Measurements from ENCODE around the gene ELMO1. TPM values are rescaled to one million over a fixed set of nuclear protein-coding genes. Genes with fewer than 3 reads are reported as not detected.

ELMO1 gene
- total and polyA plus RNA-seq, 8 donors: 18.2 to 55.3 (median 45.6) TPM

DNA sequence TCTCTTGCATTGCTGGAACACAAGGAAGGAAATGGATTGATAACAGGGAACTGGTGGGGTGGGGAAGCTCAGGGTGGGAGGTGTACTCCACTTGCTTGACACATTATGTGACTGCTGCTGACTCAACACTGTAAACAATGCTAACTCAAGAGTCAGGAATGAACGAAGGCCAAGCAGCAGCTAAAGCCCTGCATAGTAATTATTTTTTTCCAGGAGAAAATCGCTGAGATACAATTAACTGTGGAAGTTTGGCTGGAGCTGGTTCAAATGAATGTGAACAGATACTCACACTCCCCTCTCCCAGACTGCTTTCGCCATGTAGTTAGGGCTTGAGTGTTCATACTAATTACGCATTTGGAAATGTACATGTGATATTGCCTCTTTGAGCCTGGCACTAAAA, 553.5 kb downstream of the ELMO1 start:
- intact Hi-C loops (cut with DNase I): no loop called here
- Histone ChIP-seq H3K27me3 (no peaks in the 10 kb centered on the region), H3K4me1 (no peaks in the 10 kb centered on the region), H3K36me3 (peaks cover 0 to 27% of the 10 kb centered on the region in 2 donors), H3K4me3 (no peak overlapping the region), H3K9me3 (no peaks in the 10 kb centered on the region), H3K27ac (no peak overlapping the region)
- DNase-seq (no peak), ATAC-seq (peak; percentile 37)
- TF ChIP-seq, protein P1, sequence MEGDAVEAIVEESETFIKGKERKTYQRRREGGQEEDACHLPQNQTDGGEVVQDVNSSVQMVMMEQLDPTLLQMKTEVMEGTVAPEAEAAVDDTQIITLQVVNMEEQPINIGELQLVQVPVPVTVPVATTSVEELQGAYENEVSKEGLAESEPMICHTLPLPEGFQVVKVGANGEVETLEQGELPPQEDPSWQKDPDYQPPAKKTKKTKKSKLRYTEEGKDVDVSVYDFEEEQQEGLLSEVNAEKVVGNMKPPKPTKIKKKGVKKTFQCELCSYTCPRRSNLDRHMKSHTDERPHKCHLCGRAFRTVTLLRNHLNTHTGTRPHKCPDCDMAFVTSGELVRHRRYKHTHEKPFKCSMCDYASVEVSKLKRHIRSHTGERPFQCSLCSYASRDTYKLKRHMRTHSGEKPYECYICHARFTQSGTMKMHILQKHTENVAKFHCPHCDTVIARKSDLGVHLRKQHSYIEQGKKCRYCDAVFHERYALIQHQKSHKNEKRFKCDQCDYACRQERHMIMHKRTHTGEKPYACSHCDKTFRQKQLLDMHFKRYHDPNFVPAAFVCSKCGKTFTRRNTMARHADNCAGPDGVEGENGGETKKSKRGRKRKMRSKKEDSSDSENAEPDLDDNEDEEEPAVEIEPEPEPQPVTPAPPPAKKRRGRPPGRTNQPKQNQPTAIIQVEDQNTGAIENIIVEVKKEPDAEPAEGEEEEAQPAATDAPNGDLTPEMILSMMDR (IDR thresholded peaks at IDR 0.05): no peak

DNA sequence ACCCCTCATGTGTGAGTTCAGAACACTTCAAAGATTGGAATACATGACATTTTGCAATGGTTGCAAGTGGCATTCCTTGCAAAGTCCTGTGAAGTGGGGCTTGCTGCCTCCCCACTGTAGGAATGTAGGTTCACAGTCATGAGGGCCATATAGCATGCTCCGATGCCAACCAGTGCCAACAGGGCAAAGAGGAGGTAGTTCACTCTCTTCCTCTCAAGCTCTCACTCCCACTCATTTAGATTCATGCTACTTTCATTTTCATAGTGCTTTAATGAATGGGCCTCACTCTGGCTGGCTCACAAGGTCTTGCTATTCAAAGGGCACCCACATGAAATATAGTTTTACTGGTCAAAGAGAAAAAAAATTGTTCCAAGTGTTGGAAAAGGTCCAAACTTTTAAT, 554.5 kb downstream of the ELMO1 start:
- Histone ChIP-seq H3K36me3 (peaks cover 0 to 30% of the 10 kb centered on the region in 2 donors), H3K27ac (no peak overlapping the region), H3K4me1 (no peaks in the 10 kb centered on the region), H3K27me3 (no peaks in the 10 kb centered on the region), H3K9me3 (no peaks in the 10 kb centered on the region), H3K4me3 (no peak overlapping the region)
- ATAC-seq: peak; percentile 80
- DNase-seq: peak in 1 of 4 donors; percentile 31
- intact Hi-C loops (cut with DNase I): no loop called here
- TF ChIP-seq, protein P1 (IDR thresholded peaks at IDR 0.05): no peak

DNA sequence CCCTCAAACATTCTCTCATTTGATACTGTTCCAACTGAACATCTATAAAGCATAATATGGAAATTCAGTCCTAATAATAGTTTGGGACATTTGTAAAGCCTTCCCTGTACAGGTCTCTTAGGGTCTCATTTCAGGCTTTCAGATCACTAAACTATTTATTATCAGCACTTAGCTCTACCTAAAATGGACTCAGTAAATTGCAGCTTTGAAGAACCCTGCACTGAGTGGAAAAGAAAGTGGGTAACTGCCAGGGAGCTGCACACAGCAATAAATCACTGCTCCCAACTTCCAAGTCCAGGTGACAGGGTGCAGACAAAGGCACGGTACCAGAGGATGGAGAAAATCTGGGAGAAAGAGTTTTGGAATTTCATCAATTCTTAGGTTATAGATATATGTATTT, 559.5 kb downstream of the ELMO1 start:
- Histone ChIP-seq H3K27me3 (no peaks in the 10 kb centered on the region), H3K36me3 (peaks cover 0 to 47% of the 10 kb centered on the region in 2 donors), H3K4me1 (no peaks in the 10 kb centered on the region), H3K4me3 (no peak overlapping the region), H3K9me3 (no peaks in the 10 kb centered on the region), H3K27ac (no peak overlapping the region)
- no peak for DNase-seq
- TF ChIP-seq, protein P1 (IDR thresholded peaks at IDR 0.05): no peak
- no peak for ATAC-seq
- intact Hi-C loops (cut with DNase I): no loop called here

DNA sequence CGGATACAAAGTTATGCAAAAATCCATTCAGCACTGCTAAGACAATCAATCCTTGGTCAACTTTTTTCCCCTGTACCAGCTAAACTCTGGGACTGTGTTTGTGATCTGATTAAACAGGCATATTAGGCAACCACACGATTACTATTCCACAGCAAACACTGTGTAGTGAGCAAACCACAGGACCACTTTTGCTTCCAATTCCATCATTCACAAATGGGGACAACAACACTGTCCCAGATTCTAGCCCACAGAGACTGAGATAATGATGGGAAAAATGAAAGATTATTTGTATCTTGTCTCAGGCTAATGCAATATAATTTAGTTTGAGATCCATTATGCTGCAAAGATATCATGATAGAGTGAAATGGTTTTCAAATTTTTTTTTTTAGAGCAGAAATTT, 560.7 kb downstream of the ELMO1 start:
- TF ChIP-seq, protein P1 (IDR thresholded peaks at IDR 0.05): no peak
- intact Hi-C loops (cut with DNase I): no loop called here
- Histone ChIP-seq H3K36me3 (peaks cover 0 to 41% of the 10 kb centered on the region in 2 donors), H3K27me3 (no peaks in the 10 kb centered on the region), H3K4me1 (no peaks in the 10 kb centered on the region), H3K9me3 (no peaks in the 10 kb centered on the region), H3K4me3 (no peak overlapping the region), H3K27ac (no peak overlapping the region)
- DNase-seq: no peak
- ATAC-seq: no peak

DNA sequence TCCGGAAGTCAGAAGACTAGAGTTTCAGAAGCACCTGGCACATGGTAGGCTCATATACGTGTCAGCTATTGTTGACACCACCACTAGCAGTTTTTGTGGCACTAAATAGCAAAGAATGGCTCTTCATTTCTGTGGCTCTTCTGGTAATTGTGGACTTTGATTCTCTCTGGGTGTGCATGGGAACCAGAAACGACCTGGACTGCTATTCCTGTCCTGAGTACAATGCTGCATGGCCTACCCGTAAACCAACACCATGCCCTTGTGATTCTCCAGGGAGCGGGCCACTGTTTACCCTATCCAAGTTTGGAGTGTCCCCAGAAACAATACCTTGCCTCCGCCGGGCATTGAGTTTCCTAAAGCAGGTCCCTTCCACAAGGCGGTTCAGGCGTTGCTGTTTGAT, 561.4 kb downstream of the ELMO1 start:
- no peak overlapping the region for H3K4me3 ChIP-seq
- TF ChIP-seq, protein P1 (IDR thresholded peaks at IDR 0.05): no peak
- intact Hi-C loops (cut with DNase I): no loop called here
- no peak overlapping the region for H3K27ac ChIP-seq
- no peak for ATAC-seq
- no peaks in the 10 kb centered on the region for H3K27me3 ChIP-seq
- no peaks in the 10 kb centered on the region for H3K9me3 ChIP-seq
- no peaks in the 10 kb centered on the region for H3K4me1 ChIP-seq
- no peak for DNase-seq
- peaks cover 0 to 34% of the 10 kb centered on the region in 2 donors for H3K36me3 ChIP-seq

Measured in left lung (tissue), 10 donors.